Measurements from ENCODE around the gene R3HDM1.

DNA sequence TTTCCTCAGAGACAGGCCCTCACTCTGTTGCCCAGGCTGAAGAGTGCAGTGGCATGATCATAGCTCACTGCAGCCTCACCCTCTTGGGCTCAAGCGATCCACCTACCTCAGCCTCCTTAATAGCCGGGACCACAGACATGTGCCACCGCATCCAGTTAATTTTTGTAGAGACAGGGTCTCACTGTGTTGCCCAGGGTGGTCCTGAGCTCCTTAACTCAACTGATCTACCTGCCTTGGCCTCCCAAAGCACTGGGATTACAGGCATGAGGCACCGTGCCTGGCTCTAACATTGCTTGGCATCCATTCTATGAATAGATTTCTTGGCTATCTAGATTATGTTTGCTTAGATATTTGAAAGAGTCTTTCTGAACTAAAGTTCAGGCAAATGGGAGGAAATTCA is 21.6 kb downstream of the R3HDM1 start:
- TF ChIP-seq SMC3 (conservative IDR thresholded peaks at IDR 0.05; ENCODE audit: poor library complexity) (no peak), EZH2 (IDR thresholded peaks at IDR 0.05; ENCODE audit: borderline replicate concordance, insufficient read depth, low read length, poor library complexity, severe bottlenecking) (no peak), POLR2AphosphoS5 (IDR thresholded peaks at IDR 0.05) (no peak), TAF1 (IDR thresholded peaks at IDR 0.05; ENCODE audit: low read depth) (no peak), EP300 (conservative IDR thresholded peaks at IDR 0.05; ENCODE audit: poor library complexity, severe bottlenecking) (no peak)
- TF ChIP-seq, protein P1, sequence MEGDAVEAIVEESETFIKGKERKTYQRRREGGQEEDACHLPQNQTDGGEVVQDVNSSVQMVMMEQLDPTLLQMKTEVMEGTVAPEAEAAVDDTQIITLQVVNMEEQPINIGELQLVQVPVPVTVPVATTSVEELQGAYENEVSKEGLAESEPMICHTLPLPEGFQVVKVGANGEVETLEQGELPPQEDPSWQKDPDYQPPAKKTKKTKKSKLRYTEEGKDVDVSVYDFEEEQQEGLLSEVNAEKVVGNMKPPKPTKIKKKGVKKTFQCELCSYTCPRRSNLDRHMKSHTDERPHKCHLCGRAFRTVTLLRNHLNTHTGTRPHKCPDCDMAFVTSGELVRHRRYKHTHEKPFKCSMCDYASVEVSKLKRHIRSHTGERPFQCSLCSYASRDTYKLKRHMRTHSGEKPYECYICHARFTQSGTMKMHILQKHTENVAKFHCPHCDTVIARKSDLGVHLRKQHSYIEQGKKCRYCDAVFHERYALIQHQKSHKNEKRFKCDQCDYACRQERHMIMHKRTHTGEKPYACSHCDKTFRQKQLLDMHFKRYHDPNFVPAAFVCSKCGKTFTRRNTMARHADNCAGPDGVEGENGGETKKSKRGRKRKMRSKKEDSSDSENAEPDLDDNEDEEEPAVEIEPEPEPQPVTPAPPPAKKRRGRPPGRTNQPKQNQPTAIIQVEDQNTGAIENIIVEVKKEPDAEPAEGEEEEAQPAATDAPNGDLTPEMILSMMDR (IDR thresholded peaks at IDR 0.05; ENCODE audit: poor library complexity, severe bottlenecking): no peak
- TF ChIP-seq, protein P2, sequence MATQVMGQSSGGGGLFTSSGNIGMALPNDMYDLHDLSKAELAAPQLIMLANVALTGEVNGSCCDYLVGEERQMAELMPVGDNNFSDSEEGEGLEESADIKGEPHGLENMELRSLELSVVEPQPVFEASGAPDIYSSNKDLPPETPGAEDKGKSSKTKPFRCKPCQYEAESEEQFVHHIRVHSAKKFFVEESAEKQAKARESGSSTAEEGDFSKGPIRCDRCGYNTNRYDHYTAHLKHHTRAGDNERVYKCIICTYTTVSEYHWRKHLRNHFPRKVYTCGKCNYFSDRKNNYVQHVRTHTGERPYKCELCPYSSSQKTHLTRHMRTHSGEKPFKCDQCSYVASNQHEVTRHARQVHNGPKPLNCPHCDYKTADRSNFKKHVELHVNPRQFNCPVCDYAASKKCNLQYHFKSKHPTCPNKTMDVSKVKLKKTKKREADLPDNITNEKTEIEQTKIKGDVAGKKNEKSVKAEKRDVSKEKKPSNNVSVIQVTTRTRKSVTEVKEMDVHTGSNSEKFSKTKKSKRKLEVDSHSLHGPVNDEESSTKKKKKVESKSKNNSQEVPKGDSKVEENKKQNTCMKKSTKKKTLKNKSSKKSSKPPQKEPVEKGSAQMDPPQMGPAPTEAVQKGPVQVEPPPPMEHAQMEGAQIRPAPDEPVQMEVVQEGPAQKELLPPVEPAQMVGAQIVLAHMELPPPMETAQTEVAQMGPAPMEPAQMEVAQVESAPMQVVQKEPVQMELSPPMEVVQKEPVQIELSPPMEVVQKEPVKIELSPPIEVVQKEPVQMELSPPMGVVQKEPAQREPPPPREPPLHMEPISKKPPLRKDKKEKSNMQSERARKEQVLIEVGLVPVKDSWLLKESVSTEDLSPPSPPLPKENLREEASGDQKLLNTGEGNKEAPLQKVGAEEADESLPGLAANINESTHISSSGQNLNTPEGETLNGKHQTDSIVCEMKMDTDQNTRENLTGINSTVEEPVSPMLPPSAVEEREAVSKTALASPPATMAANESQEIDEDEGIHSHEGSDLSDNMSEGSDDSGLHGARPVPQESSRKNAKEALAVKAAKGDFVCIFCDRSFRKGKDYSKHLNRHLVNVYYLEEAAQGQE (IDR thresholded peaks at IDR 0.05; ENCODE audit: borderline replicate concordance): no peak
